ENCODE measurements around the gene CAB39.

CAB39 gene

DNA sequence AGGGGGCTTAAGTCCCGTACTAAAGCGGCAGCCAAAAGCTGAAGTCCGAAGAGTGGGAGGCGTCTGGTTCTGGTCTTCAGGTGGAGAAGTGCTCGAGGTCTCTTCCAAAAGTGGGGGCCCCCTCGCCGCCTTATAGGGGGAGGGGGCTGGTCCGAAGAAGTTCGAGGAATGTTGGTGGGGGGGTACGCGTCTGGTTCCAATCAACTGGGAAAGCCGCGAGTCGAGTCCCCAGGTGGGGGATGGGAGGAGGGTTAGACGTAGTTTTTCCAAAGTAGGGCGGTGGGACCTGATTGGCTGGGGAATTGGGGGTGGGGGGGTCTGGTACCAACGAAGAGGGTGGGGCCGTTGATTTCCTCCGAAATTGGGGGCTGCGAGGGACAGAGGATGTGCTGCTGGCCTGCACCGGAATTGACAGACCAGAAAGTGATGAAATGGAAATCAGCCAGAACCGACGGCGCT is 152.7 kb downstream of the CAB39 start:
- no peak for DNase-seq

DNA sequence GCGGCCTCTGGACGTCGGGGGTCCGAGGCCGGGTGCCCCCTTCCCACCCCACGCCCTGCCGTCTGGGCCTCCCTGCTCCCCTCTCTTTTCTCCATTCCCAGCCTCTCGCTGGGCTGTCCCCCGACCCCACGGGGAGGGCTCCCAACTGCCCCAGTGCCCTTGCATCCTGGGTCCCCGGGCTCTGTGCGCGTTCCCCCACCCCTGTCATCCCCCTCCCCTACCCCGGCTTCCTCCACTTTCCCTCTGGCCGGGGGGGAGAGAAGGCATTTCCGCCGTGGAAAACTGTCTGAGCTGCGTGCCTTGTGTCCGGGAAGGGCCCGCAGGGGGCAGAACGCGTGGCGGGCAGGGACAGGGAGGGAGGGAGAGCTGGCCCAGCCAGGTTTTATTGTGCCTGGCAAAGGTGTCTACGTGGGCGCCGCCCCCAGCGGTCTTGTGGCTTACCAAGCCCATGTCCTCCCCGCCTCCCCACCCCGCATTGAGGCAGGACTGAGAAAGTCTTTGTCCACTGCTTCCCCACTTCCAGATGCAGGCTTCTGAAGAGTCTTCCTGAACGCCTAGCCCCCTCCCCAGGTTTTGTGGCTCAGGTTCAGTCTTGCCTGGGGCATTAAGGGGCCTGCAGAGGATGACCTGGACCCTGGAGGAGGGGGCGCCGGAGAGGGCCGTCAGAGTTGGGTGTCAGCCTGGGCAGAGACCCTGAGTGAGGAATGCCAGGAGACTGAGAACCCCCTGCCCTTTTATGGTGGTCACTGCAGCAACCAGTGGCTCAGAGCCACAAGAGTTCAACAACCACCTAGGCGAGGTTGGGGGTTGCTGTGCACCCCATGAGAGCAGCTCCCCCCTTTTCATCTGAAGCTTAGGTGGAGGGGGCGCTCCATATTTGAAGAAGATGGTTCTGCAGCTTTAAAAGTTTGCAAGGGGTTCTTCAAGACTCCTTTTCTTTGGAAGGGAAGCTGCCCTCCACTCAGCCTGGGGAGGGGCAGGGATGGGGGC is 153.4 kb downstream of the CAB39 start:
- no peak for DNase-seq

DNA sequence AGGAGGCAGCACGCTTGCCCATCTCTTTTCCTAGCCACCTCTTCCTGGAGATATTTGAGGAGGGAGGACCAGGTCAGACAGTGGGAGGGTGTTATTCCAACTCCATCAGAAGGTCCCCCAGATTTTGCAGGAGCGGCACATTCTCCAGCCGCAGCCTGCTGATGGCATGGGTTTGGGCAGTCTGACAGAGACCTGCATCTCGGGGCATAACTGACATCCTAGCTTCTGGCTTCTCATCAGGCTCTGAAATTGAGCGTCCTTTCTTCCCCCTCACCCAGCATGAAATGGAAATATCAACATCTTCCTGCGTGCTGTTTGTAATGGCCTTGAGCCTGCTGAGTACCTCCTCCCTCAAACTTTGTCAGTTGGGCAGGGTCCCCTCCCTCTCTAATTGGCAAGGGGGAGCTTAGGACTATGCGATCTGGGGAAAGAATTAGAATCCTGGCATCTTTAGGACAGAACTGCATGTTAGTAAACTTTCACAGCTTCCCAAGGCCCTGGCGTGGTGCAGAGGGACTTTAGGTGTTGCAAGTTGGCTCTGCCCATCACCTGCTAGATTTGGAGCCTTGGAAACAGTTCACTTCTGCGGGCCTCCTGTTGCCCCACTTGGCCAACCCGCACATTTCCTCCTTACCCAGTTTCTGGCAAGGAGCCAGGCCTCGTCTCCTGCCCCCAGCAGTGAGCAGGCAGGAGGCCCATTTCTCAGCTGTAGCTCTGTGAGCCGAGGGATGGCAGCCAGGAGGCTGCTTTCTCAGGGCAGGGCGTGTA is 154.3 kb downstream of the CAB39 start:
- DNase-seq, result no peak

DNA sequence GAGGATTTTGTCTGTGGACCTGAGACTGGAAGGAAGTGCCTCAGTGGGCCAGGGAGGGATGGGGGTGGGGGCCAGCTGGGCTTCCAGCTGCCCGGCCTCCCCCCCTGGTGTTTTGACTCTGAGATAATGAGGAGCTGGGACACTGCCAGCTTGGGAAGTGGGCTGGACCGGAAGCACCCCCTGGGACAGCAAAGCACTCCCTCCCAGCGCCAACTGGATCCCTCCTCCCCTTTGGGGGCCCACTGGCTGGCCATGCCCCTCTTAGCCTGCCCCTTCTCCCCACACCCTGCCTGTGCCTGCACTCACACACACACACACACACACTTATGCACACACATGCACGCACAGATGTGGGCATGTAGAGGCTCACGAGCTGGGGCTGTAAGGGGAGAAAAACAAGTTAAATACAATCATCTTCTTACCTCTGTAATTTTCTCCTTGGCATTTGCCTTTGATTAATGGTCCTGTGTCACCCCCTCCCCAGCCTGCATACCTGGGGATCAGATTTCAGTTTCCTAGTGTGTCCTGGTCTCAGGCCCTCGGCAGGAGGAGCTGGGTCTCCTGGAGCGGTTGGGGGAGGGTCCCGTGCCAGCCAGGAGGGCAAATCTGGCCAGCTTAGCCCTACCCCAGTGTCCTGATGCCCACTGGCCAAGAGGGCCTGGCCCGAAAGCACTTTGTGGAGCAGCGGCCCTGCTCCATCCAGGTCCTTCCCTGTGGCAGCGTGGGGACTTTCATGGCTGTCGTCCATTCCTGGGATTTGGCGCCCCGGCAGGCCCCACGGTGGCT is 155.7 kb downstream of the CAB39 start:
- no peak for DNase-seq

DNA sequence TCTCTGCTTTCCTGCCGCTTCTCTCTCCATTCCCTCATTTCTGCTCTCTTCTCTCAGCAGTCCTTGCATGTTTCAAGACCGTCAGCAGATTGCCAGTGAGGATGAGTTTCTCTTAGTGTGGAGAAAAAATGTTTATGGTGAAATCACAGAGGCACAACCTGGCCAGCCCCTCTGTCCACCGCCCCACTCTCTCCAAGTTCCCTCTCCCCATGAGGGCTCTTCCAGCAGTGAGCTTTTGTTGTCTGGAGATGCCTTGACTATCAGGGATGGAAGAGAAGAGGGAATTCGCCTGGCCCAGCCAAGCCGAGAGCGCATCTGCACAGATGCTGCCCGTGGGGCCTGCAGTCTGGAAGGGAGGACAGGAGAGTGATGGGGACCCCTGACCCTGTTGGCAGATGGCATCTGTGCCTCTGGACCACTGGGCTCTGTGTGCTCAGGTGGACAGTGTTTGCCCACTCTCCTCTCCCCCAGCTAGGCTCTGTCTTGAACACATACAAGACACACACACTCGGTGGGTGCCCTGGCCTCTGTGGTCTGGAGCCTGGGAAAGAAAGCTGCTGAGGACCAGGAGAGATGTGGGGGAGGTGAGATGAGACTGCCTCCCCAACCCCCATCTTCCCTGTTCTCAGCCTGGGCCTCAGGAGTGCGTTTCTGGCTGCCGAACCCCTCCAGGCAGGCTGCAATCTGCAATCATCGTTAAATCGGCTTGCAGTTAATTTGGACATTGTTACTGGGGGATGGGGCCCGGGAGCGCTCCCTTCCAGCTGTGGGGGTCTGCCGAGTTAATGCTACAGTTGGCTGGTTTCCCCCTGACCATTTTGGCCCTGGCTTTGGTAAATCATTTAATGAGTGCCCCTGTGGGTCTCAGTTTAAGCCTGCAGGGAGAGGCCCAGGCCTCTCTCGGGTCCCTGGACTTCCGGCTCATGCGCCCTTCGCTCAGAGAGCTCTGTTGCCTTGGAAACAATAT is 156.6 kb downstream of the CAB39 start:
- DNase-seq, result no peak

DNA sequence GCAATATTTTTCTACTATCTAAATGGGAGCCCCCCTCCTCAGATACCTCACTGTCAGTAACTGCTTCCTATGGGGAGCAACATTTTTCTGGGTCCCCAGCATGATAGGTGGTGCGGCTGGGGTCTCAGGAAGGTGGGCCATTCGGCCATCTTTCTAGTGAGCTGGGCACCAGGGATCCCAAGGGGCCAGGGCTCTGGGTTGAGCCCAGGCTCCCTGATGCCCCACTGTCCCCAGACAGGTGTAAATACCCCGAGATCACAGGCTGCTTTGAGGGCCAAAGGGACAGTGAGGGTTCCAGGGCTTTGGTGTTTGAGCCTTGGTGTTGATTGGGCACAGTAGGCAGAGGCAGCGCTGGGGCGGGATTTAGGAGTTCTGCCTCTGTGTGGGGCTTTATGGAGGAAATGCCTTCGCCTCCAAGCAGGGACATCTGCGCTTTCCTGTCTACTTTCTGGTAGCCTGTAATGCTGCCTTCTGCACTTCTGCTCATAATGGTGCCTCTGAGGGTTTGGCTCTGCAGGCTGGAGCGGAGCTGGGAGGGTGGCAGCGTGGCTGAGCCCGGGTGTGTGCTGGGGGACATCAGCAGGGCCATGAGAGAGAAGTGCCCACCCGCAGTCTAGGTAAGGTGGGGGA is 157.4 kb downstream of the CAB39 start:
- DNase-seq, result no peak

Data from GOT3 (cell line).